Psoas muscle (tissue), 8 donors: ENCODE data around the gene PCDHA10. TPM values are rescaled to one million over a fixed set of nuclear protein-coding genes. Genes with fewer than 3 reads are reported as not detected.
"Not testable (repeated sequence)": the region's sequence is repeated elsewhere in the genome, so short reads cannot be mapped to it uniquely, and the experiment has no call there.

Source experiments
- ATAC-seq, 4 donors: fragments of 200-7000 bp; cut with Tn5 transposase; one replicate each; pipeline ENCODE4 v1.9.1; 2020; ENCODE audit warnings: moderate library complexity in 3 of 4, mild to moderate bottlenecking in 2 of 4
- DNase-seq, 2 donors: peaks; one replicate each; pipeline ENCODE4 v3.0.0-alpha.2; 2020
- H3K27ac ChIP-seq: fragments of 200-600 bp; one replicate; pipeline ENCODE4 v1.8.0; 2022
- H3K27me3 ChIP-seq, 3 donors: fragments of 200-600 bp in 1 of 3; one replicate each; pipeline versions ENCODE4 v1.6.1 to v1.8.0; 2013 to 2022; ENCODE audit warnings: low read length in 2 of 3, mild to moderate bottlenecking in 2 of 3, moderate library complexity in 1 of 3; ENCODE audit not compliant: insufficient read depth in 3 of 3
- H3K36me3 ChIP-seq, 2 donors: fragments of 200-600 bp in 1 of 2; one replicate each; pipeline versions ENCODE4 v1.6.1 to v1.8.0; 2013 to 2022; ENCODE audit warnings: low read depth in 1 of 2, mild to moderate bottlenecking in 1 of 2, moderate library complexity in 1 of 2; ENCODE audit not compliant: insufficient read depth in 1 of 2
- H3K4me1 ChIP-seq: fragments of 200-600 bp; one replicate; pipeline ENCODE4 v1.8.0; 2022
- H3K4me3 ChIP-seq: fragments of 200-600 bp; one replicate; pipeline ENCODE4 v1.8.0; 2022; ENCODE audit warnings: mild to moderate bottlenecking
- H3K9me3 ChIP-seq: fragments of 200-600 bp; one replicate; pipeline ENCODE4 v1.8.0; 2022
- CTCF ChIP-seq: fragments of 200-600 bp; IDR thresholded peaks from one replicate; pipeline ENCODE4 v1.8.0; 2022; ENCODE audit warnings: antibody characterized with exemption
- WGBS, 3 donors: extraction: QIAGEN DNeasy Blood & Tissue Kit; methylation state at CpG; one replicate each; pipeline versions ENCODE4 v1.1.6 to v1.1.7; 2013; 5-methylcytosine and 5-hydroxymethylcytosine counted together
- intact Hi-C, 2 donors: fragments of 100-400 bp; cut with DNase I; formaldehyde crosslinking; loops; one replicate each; pipeline versions ENCODE4 v1.11.0 to v1.14.2; 2022
- polyA plus RNA-seq, 3 donors: library from polyadenylated mRNA; stranded (reverse); fragments of 200-250 nt; gene quantifications; one replicate each; pipeline ENCODE4 v1.2.3, GENCODE V29; 2013
- total RNA-seq, 4 donors: library from RNA; stranded (reverse); fragmentation: NEBNext Ultra II Directional in 2 of 4; extraction: Animal tissue kit (Norgen Biotek cat#: 25700) in 2 of 4; gene quantifications; one replicate each; pipeline versions ENCODE4 v1.2.1 to v1.2.4, GENCODE V29; 2021 to 2023
- donor health status: healthy with polysubstance abuse.
- donor health status: DM: no; HTN: no; CAD: no; lungs with moderate emphysema.
- donor health status: Bipolar disorder and iron deficiency.
- donor health status: healthy.
- donor health status: DM: yes; HTN: yes; CAD: no.
- donor health status: DM: no; HTN: no; CAD: no.
- donor health status: DM: no; HTN: no; CAD: no.
- donor health status: DM: yes; HTN: yes; CAD: no.

The PCDHA10 gene
- total and polyA plus RNA-seq, 7 donors, result 0.05 to 0.12 (median 0.11) TPM; not detected in 4

GRCh38 chr5:140840978-140841962 is 14.4 kb upstream of the PCDHA10 start, which contains the start of gene PCDHA8:
Gene PCDHA8, plus strand, starts transcription at chr5:140841187. Its CDS starts 135 bp downstream, at chr5:140841322.
- no peak for DNase-seq
- 16 to 24% (median 21%) methylated on average over 43 to 47 of the region's 47 CpGs for WGBS, 3 donors
- ATAC-seq, result no peak
- peaks cover 0 to under 1% (median 0%) of the 10 kb centered on the region in 3 donors for H3K27me3 ChIP-seq
- no peak within 1 kb of the TSS for H3K27ac ChIP-seq
- H3K4me1 ChIP-seq, result no peaks in the 10 kb centered on the region
- H3K4me3 ChIP-seq, result no peak within 1 kb of the TSS
- no peaks in the 10 kb centered on the region for H3K36me3 ChIP-seq
- peaks cover 7% of the 10 kb centered on the region for H3K9me3 ChIP-seq
- intact Hi-C loops, result no loop called here
- no peak for TF ChIP-seq CTCF

DNA sequence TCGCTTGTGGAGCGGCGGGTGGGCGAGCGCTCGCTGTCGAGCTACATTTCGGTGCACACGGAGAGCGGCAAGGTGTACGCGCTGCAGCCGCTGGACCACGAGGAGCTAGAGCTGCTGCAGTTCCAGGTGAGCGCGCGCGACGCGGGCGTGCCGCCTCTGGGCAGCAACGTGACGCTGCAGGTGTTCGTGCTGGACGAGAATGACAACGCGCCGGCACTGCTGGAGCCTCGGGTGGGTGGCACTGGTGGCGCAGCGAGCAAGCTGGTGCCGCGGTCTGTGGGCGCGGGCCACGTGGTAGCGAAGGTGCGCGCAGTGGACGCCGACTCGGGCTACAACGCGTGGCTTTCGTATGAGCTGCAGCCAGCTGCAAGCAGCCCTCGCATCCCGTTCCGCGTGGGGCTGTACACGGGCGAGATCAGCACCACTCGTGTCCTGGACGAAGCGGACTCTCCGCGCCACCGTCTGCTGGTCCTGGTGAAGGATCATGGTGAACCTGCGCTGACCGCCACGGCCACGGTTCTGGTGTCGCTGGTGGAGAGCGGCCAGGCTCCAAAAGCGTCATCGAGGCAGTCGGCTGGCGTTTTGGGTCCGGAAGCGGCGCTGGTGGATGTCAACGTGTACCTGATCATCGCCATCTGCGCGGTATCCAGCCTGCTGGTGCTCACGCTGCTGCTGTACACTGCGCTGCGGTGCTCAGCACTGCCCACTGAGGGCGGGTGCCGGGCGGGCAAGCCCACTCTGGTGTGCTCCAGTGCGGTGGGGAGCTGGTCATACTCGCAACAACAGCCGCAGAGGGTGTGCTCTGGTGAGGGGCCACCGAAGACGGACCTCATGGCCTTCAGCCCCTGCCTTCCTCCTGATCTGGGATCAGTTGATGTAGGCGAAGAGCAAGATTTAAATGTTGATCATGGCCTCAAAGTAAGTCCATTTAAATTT is 12.6 kb upstream of the PCDHA10 start:
- H3K27me3 ChIP-seq, result peaks cover 0 to 6% (median 0%) of the 10 kb centered on the region in 3 donors
- no peak for TF ChIP-seq CTCF
- DNase-seq (no peak), ATAC-seq (no peak)
- peaks cover 4% of the 10 kb centered on the region for H3K9me3 ChIP-seq
- intact Hi-C loops, result no loop called here
- WGBS, 3 donors, result 41 to 46% methylated on average over 48 to 87 of the region's 87 CpGs; no CpG with 5 or more reads in 1 of the 3 donors
- no peaks in the 10 kb centered on the region for H3K36me3 ChIP-seq
- no peak overlapping the region for H3K27ac ChIP-seq
- H3K4me3 ChIP-seq, result no peak overlapping the region
- no peaks in the 10 kb centered on the region for H3K4me1 ChIP-seq

DNA sequence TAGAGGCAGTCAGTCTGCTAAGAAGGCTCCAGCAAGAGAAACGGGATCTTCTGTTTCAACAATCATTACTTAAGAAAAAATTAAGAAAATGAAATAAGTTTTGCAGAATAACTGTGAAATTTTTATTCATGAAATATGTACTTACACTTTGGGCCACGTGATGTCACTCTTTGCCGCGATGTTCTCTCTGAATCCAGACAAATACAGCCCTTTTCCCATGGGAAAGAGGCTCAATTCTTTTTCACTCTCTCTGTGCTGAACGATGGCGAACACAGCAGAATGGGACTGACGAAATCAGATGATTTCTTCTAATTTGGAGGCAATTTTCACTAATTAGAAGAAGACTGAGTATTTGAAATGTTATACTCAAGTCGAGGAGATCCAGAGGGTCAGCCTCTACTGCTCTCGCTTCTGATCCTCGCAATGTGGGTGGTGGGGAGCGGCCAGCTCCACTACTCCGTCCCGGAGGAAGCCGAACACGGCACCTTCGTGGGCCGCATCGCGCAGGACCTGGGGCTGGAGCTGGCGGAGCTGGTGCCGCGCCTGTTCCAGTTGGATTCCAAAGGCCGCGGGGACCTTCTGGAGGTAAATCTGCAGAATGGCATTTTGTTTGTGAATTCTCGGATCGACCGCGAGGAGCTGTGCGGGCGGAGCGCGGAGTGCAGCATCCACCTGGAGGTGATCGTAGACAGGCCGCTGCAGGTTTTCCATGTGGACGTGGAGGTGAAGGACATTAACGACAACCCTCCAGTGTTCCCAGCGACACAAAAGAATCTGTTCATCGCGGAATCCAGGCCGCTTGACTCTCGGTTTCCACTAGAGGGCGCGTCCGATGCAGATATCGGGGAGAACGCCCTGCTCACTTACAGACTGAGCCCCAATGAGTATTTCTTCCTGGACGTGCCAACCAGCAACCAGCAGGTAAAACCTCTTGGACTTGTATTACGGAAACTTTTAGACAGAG is 7.3 kb upstream of the PCDHA10 start, which contains the start of gene PCDHA9:
TSS of gene PCDHA9 (plus strand) at position 244 of the 964 bp plus-strand sequence. CDS start at position 358, 114 bp downstream.
- H3K4me3 ChIP-seq, DNase-seq, H3K4me1 ChIP-seq, ATAC-seq, H3K36me3 ChIP-seq, intact Hi-C loops, H3K27me3 ChIP-seq, H3K27ac ChIP-seq, H3K9me3 ChIP-seq: not testable (repeated sequence)
- 17 to 18% methylated on average over 32 to 46 of the region's 48 CpGs; no CpG with 5 or more reads in 1 of the 3 donors for WGBS, 3 donors

DNA sequence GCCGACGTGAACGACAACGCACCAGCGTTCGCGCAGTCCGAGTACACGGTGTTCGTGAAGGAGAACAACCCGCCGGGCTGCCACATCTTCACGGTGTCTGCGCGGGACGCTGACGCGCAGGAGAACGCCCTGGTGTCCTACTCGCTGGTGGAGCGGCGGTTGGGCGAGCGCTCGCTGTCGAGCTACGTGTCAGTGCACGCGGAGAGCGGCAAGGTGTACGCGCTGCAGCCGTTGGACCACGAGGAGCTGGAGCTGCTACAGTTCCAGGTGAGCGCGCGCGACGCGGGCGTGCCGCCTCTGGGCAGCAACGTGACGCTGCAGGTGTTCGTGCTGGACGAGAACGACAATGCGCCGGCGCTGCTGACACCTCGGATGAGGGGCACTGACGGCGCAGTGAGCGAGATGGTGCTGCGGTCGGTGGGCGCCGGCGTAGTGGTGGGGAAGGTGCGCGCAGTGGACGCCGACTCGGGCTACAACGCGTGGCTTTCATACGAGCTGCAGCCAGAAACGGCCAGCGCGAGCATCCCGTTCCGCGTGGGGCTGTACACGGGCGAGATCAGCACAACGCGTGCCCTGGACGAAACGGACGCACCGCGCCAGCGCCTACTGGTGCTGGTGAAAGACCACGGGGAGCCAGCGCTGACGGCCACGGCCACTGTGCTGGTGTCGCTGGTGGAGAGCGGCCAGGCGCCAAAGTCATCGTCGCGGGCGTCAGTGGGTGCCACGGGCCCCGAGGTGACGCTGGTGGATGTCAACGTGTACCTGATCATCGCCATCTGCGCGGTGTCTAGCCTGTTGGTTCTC is 5.7 kb upstream of the PCDHA10 start:
- 39 to 49% methylated on average over 25 to 101 of the region's 101 CpGs; no CpG with 5 or more reads in 1 of the 3 donors for WGBS, 3 donors

More for the DNA sequence above, 5.7 kb upstream of the PCDHA10 start:
- H3K9me3 ChIP-seq, intact Hi-C loops, H3K4me1 ChIP-seq, ATAC-seq, H3K36me3 ChIP-seq, H3K4me3 ChIP-seq, DNase-seq, H3K27ac ChIP-seq: not testable (repeated sequence)
- H3K27me3 ChIP-seq, result peaks cover 0 to 11% (median 3%) of the 10 kb centered on the region in 3 donors
